Activated CD4-positive, CD25-positive, alpha-beta regulatory T cell treated with anti-CD3 and anti-CD28 coated beads, Interleukin-2, amount 50 U/mL, for 72 hours (primary cell): Measurements from ENCODE around the gene CCSAP.
"Not testable (repeated sequence)": the region's sequence is repeated elsewhere in the genome, so short reads cannot be mapped to it uniquely, and the experiment has no call there.

ENCODE experiments used
- DNase-seq: peaks from one replicate; pipeline ENCODE4 v3.0.0; 2021

CCSAP gene

DNA sequence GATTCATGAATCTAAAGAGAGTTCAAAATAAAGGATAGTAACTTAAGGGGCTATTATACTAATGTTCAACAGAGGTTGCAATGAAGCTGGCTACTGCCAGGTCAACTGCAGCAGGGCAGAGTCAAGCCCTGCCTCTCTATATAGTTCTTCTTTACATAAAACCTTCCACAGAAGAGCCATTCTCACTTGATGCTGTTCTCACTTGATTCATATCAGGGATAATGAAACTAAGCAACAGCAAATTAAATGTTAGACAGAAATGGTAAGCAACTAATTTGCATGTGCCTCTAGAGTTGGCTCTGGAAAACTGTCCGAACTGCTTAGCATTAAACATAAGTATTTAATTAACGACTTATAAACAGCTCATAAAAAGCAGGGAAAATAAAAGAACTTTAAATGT is 17.4 kb downstream of the CCSAP start:
- DNase-seq: no peak

DNA sequence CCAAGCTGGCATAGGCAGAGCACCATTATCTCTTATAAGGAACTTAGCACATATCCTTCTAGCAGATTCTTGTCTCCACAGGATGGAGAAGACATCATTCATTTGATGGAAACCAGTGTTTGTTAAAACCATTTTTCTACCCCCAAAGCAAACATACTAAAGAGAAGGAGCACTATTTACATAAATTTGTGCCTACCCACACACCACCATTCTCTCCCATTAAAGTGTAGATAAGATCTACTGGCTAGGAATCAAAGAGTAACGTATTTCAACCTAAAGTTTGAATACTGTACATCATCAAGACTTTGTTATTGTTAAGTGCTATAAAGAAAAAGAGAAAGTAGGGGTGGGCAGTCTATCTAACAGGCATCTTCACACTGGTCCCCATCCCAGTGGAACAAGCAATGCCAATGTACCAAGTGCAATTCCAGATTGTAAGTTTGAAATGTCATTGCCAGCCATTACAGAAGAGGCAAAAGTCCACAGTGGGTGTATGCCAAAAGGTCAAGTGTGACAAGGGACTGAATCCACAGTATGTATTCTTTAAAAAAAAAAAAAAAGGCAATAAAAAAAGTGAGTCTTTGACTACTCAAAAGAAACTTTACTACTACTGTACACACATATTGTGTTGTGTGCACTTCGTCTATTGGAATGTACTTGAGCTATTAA is 18.8 kb downstream of the CCSAP start:
- no peak for DNase-seq

DNA sequence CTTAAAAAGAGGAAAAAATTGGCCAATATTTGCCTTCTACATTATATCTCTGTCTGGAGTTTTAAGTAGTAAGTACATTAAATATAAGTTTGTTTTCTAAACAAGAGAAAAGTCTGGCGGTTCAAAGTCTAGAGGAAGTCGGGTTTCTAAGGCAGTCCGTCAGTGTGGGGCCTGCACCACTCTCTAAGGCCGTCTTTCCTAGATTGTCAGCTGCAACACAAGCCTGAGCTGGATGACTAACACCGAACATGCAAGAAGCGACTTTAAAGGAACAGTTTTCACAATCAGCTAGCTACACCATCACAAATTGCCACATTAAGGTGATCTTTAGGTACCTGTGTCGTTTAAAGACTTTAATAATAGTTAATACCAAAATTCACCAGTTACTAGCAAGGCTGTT is 19.6 kb downstream of the CCSAP start:
- DNase-seq: no peak

DNA sequence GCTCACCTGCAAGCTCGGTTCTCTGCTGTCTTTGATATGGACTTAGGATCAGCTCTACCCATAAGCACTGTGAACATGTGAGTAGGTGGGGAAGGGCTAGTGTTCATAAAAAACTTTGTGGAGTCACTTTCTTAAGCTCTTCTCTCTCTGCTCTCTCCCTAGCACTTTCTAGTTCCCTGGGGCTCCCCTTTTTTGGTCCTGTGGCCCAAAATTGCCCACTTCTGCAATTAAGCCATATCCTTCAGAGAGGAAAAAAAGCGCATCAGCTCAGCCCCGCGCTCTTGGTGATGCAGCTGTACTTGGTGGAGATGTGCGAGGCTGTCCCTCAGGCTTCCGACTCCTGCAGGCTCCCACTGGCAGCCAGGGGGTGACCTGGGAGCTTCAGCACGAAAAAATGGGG is 23.4 kb downstream of the CCSAP start:
- no peak for DNase-seq

DNA sequence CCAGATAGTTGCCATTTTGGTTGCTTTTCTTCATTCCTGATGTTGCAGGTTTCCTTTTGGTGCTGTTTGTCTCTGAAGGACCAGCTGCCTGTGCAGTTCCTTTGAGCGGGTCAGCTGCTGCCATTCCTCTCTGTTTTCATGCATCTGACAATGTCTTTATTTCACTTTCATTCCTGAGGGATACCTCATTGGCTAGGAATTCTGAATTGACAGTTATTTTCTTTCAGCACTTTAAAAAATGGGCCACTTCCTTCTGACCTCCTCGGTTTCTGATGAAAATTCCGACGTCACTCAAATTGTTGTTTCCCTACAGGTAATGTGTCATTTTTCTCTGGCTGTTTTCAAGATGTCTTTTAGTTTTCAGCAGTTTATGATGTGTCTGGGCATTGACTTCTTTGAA is 24.8 kb downstream of the CCSAP start:
- no peak for DNase-seq

DNA sequence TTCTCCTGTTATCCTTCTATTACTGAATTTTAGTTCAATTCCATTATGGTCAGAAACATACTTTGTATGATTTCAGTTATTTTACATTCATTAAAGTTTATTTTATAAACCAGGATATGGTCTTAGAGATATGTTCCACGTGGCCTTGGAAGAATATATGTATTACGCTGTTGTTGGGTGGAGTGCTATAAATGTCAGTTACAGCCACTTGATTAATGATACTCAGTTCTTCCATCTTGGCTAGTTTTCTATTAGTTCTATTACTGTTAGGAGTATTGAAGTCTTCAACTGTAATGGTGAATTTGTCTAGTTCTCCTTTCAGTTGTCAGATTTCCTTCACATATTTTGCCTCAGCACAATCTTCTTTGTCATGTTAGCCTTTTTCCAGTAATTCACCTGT is 26.7 kb downstream of the CCSAP start:
- DNase-seq: no peak

DNA sequence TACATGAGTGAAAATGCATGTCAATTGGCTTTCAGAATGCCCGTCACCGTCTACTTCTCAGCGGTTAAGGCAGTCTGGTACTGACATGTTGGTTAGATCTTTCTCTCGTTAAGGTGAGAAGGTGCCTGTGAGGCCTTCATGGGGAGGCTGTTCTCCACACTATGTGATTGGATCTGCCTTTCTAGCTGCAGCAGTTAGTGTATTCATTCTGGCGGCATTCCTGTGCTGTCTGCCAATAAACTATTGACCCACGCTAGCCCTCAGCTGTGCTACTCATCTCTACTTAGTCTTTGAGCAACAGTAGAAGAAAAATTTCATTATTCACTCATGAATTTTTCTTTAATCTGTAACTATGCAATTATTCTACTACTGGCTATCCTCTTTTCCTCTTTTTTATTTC is 32.0 kb downstream of the CCSAP start:
- no peak for DNase-seq

DNA sequence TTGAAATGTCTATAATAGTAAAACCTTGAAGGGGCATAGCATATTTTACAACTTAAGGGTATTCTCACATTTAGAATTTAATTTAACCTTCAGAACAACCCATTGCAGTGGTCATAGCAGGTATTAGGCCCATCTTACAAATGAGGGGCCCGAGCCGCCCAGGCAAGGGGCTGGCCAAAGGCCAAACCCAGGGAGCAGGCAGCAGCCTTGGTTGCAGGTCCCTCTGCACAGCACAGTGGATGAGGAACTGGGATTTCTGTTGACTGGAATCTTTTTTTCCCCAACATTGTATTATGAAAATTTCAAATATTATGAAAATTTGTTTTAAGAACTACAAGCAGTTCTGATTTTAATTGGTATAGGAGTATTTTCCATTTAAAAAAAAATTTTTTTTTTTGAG is 33.2 kb downstream of the CCSAP start:
- DNase-seq: no peak

DNA sequence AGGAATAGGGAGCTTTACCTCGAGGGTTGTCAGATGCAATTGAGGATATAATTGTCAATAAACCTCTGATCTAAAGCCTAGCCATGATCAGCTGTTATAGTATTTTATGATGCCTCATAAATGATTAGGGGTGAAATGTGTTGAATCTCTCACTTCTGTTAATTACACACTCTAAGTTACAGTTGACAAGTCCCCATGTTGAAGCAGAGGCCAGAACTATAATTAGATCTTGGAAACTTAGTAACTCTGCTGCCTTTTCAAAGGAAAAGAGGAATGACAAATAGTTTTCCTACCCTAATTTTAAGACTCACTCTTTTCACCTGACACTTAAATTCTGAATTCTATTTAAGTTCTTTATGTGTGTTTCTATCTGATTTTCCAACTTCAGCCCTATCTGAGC is 33.8 kb downstream of the CCSAP start:
- no peak for DNase-seq

DNA sequence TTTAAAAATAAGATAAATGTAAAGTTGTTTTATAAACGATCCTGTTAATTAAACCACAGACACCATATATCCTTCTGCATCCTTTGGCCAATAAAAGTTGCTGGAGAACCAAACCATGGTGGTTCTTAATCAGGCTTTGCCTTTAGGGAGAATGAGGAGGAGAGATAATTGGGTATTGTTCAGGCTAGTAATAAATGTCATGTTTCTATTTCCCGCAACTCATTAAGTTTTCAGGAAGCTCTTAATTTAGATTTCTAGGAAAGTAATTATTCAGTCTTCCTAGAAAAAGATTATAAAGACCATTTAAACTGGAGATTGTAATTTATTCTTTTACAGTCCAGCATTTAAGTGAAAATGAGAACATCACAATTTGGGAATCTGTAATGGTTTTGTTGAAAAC is 37.5 kb downstream of the CCSAP start:
- DNase-seq: no peak

DNA sequence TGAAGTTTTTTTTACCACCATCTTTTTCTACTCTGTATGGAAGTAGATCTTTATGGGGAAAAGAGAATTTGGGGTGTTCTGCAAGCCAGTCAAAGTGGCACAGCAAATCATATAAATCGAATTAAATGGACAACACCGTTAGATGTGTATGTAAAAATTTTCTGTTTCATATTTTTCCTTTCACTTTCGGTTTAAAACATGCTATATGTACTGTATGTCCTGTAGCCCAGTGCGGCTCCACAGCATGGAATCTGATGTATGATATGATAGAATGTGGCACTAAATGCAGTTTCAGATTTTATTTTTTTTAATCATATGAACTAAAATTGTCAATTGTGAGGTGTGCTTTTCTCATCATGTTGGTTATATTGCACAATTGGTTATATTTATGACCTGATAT is 39.0 kb downstream of the CCSAP start:
- no peak for DNase-seq

DNA sequence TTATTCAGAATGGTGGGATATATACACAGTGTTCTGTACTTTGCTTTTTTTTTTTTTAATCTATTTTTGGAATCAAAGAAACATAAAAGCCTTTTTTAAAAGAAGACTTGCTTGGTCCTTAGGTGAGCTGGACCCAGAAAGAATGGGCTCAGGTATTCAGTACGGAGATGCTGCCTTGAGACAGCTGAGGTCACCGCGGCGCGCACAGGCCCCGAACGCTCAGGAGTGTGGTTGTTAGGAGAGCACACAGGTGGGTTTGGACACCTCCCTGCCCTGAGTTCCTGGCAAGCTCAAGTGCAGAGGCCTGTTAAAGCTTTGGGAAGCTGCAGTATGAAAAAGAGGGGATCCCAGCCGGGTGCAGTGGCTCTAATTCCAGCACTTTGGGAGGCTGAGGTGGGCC is 40.1 kb downstream of the CCSAP start:
- DNase-seq: no peak

DNA sequence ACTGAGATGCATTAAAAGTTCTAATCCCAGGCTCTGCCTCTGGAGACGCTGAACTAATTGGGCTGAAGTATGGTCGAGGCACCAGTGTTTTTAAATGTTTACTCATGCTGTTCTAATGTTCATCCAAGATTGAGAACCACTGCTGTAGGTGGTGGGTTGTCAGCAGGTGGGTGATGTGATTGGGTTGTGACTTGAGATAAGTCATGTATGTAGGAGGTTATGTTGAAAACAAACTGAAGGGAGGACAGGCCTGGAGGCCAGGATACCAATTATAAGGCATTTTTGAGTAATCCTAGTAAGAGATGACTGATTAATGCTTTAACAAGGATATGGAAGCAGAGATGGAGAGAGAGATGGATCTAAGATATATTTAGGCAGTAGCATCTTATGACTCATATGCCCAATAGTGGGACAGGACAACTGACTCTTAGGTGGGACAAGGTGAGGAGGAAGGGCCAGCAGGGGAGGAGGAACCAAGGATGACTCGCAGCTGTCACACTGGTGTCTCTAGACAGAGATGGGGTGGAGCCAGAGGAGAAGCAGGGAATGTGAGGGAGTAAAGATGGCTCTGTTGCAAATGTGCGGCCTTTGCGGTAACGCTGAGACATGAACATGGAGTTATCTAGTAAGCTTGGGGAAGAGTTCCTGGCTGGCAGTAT is 42.6 kb downstream of the CCSAP start:
- no peak for DNase-seq

DNA sequence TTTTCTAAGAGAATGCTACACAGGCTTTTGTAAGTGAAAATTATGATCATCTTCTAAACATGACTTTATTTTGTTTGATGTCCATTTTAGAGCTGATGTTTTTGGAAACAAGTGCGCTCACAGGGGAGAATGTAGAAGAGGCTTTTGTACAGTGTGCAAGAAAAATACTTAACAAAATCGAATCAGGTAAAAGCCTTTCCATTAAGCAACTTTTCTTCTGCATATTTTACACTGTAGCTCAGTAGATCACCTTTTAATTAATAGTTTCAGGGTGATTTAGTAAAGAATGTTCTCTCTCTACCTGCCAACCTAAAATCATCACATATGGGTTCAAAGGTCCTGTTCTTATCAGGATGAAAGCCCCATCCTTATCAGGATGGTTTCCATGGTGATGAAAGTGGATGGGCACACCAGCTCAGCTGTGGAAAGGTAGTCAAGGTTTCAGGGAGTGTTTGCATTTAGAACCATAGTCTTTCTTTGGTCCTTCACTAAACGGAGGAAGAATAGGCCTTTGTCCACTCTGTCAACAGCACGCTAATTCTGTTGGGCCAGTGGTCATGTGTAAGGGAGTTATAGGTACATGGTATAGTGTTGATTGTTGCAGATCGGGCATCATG is 43.9 kb downstream of the CCSAP start:
- DNase-seq: no peak

DNA sequence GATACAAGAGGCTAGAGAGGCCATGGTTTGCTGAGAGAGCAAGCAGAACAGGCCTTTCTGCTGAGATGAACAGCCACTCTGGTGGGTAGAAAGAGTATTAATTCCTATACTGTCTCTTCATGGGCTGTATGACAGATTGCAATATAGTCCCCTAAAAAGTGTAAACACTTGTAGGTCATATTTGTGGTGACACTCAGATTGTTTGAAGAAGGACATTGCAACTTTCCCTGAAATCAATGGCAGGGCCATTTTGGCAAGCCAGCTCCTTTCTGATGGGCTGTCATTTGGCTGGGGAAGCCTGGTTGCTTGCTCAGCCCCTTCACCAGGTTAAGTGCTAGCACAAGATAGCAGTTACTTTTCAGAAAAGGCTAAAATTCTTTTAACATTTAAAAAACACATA is 44.4 kb downstream of the CCSAP start:
- no peak for DNase-seq

DNA sequence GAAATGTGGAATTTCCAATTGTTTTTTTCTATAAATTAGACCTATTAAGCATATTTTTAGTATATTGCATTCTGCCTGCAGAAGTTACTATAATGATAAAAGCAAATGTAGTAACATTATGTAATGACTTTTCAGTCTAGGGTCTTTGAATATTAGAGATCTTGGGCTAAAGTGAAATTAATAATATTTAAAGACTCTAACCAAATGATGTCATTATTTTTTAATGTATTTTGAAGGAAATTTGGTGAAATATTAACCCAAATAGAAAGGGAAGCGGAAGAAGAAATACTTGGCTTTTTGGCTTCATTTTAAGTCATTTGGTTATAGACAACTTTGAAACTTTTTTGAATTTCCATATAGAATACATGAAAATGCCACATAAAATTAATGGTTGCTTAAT is 45.1 kb downstream of the CCSAP start:
- no peak for DNase-seq

DNA sequence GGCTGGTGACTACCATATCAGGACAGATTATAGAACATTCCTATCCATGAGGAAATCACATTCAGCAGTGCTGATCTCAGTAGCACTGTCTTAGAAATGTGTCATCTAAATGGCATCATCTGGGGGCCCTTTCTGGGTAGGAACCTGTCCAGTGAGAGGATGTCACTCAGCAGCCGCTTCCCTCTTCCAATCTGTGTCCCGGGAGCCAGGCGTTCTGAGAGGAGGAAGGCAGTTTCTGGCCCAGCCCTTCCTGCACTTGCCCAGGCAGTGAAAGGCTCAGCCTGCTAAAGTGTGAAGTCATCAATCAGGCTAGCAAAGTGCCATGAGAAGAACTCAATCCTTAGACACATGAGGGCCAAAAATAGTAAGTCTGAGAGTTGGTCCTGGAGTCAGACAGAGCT is 46.3 kb downstream of the CCSAP start:
- DNase-seq: no peak

DNA sequence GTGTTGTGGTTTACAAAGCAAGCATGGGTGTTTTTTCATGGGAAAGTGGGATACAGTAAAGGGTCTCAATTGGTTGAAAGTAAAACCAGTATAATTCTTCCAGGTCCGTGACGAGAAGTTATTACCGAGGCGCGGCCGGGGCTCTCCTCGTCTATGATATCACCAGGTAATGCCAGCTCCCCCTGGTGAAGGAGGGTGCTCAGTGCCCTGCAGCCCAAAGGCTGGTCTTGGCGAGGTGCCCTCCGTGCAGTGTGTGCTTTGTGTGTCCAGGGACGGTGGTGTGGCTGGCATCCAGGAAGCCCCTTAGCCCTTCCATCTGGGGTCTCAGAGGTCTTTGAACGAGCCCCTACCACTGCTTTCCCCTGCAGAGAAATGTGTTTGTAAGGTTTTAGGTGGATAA is 47.1 kb downstream of the CCSAP start:
- DNase-seq: no peak

DNA sequence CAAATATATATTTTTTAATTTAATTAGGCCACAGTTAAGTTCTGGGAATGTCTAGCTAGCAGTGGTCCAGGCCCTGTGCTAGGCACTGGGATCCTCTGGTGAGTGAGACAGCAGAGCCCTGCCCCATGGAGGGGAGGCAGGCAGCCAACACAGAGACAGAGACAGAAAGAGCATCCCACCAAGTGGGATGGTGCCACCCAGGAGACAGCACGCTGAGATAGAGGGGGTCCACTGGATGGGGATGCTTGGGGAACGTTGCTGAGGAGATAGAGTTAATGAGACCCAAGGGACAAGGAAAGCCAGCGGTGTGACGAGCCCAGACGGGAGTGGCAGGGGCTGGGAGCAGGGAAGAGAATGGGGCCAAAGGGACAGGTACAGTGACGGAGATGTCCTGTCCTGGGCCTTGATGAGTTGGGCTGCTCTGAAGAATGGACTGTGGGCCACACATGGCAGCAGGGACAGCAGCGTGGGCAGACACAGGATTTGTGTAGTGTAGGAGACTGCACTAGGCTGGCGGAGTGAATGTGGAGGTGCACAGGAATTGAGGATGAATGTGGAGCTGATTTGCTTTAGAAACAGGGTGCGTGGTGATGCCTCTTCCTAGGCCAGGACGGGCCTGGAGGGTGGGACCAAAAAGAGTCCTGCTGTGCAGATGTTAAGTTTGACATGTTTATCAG is 49.2 kb downstream of the CCSAP start:
- no peak for DNase-seq

DNA sequence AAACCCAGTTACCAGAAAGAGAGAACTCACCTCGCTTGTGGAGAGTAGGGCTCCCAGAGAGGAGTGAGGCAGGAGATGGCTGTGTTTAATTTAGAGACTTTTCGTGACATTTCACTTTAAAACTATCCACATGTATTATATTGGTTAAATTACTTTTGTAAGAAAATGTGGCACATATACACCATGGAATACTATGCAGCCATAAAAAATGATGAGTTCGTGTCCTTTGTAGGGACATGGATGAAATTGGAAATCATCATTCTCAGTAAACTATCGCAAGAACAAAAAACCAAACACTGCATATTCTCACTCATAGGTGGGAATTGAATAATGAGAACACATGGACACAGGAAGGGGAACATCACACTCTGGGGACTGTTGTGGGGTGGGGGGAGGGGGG is 51.2 kb downstream of the CCSAP start:
- DNase-seq: not testable (repeated sequence)

DNA sequence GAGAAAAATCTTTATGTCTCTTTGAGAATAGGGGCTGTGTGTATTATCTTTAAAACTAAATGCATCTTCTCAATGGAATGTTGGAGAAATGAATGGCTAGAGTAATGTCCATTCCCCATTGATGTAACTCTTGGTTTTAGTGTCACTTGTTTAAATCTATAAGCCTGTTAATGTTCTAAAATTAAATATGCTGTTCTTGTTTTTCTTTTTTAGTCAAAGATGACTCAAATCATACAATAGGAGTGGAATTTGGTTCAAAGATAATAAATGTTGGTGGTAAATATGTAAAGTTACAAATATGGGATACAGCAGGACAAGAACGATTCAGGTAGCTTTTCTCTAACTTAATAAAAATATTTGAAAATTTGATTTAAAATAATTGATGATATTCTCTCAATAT is 54.3 kb downstream of the CCSAP start:
- no peak for DNase-seq

DNA sequence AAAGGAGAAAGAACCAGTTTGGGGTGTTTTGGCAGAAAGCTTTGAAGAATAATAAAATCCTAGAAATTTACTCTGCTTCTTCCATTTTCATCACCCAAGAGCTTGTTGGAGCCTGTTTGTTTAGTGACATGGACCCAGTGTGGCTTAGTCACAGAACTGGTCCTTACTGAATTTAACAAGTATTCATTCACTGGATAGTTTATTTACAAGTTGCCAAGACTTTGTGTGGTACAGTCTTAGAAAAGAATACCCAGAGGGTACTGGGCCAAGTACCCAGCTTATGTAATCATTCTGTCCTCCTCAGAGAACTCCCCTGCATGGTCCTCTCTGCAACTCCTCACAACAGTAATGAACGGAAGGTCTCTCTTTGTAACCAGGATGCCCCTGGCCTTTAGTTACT is 55.6 kb downstream of the CCSAP start:
- no peak for DNase-seq

DNA sequence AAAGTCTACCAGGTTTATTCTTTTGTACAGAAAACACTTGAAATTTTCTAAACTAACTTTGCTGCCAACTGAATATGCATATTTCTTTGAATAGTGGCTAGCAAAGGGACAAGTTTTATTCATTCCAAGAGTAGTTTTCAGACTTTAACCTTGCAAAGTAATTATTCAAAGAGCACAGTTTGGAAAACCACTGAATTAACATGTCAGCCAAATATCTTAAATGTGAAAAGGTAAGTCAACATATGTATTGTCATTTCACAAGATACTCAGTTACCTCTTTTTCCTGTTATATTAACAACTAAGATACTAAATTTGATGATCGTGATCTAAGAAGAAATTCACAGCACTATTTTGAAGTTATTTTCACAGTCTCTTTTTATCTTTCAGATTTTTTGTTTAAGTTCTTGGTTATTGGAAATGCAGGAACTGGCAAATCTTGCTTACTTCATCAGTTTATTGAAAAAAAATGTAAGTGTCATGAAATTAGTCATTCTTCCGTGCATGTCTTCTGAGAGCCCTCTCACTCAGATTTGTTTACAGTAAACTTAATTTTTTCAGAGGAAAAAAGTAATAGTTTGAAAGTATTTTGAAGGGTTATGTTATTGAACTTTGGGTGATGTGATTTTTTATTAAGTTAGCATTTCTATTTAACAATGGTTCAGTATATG is 56.6 kb downstream of the CCSAP start:
- no peak for DNase-seq

DNA sequence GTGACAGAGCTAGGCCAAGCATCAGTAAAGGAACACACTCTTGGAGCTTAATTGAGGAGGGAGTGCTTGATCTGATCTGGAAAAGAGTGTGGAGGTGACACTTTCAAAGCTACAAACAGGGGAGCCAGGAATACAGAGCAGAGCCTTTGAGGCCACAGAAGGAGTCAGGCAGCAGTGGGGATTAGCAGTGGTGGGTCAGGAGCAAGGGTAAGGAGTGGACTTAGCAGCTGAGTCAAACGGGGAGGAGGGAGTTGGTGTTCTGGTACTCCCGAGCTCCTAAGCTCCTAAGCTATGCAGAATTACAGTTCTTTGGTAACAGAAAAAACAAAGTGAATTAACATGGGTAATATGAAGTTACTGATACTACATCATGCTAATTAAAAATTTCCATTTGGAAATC is 57.4 kb downstream of the CCSAP start:
- no peak for DNase-seq
